H9 (cell line): ENCODE results near the gene KIAA1958. TPM values are rescaled to one million over a fixed set of nuclear protein-coding genes. Genes with fewer than 3 reads are reported as not detected.

ENCODE experiments used
- DNase-seq: peaks from one replicate; pipeline ENCODE4 v3.0.0-alpha.2; 2017
- H2AFZ ChIP-seq: one replicate; pipeline ENCODE4 v1.6.1; 2013; ENCODE audit warnings: mild to moderate bottlenecking, low read length, control low read depth, moderate library complexity
- H2AK5ac ChIP-seq: 2 replicates; pipeline ENCODE4 v1.6.1; 2013; ENCODE audit warnings: low read length, control low read depth, mixed read lengths; ENCODE audit not compliant: insufficient read length
- H2BK120ac ChIP-seq: one replicate; pipeline ENCODE4 v1.6.1; 2013; ENCODE audit warnings: low read depth, mild to moderate bottlenecking, low read length, control low read depth, inconsistent platforms; ENCODE audit not compliant: poor library complexity, severe bottlenecking
- H2BK12ac ChIP-seq: 2 replicates; pipeline ENCODE4 v1.6.1; 2013; ENCODE audit warnings: low read length, control low read depth, mixed read lengths, low read depth; ENCODE audit not compliant: insufficient read length
- H2BK15ac ChIP-seq: 2 replicates; pipeline ENCODE4 v1.6.1; 2013; ENCODE audit warnings: low read depth, low read length, control low read depth
- H2BK20ac ChIP-seq: one replicate; pipeline ENCODE4 v1.6.1; 2013; ENCODE audit warnings: low read depth, mild to moderate bottlenecking, low read length, control low read depth, inconsistent platforms; ENCODE audit not compliant: poor library complexity, severe bottlenecking
- H2BK5ac ChIP-seq: 2 replicates; pipeline ENCODE4 v1.6.1; 2013; ENCODE audit warnings: low read length, control low read depth, mixed read lengths; ENCODE audit not compliant: insufficient read length
- H3K14ac ChIP-seq: 2 replicates; pipeline ENCODE4 v1.6.1; 2013; ENCODE audit warnings: low read length, control low read depth; ENCODE audit not compliant: insufficient read depth
- H3K18ac ChIP-seq: 2 replicates; pipeline ENCODE4 v1.6.1; 2013; ENCODE audit warnings: low read depth, mild to moderate bottlenecking, mixed read lengths, low read length, control low read depth; ENCODE audit not compliant: insufficient read length
- H3K23ac ChIP-seq: 2 replicates; pipeline ENCODE4 v1.6.1; 2013; ENCODE audit warnings: low read length, control low read depth, mixed read lengths, low read depth; ENCODE audit not compliant: insufficient read length
- H3K23me2 ChIP-seq: 2 replicates; pipeline ENCODE4 v1.6.1; 2013; ENCODE audit warnings: low read depth, mild to moderate bottlenecking, mixed read lengths, low read length, control low read depth; ENCODE audit not compliant: insufficient read length, poor library complexity, severe bottlenecking
- H3K27ac ChIP-seq: 2 replicates; pipeline ENCODE4 v1.5.1; 2013; ENCODE audit warnings: low read length, control low read depth, mixed read lengths, low read depth; ENCODE audit not compliant: insufficient read length
- H3K27me3 ChIP-seq: 2 replicates; pipeline ENCODE4 v1.6.1; 2013; ENCODE audit warnings: low read length, control low read depth, inconsistent platforms; ENCODE audit not compliant: insufficient read depth
- H3K4ac ChIP-seq: 2 replicates; pipeline ENCODE4 v1.6.1; 2013; ENCODE audit warnings: low read depth, mild to moderate bottlenecking, control low read depth, inconsistent platforms, low read length, moderate library complexity
- H3K4me1 ChIP-seq: 2 replicates; pipeline ENCODE4 v1.6.1; 2013; ENCODE audit warnings: low read length, control low read depth, inconsistent platforms; ENCODE audit not compliant: insufficient read depth
- H3K4me2 ChIP-seq: 2 replicates; pipeline ENCODE4 v1.6.1; 2013; ENCODE audit warnings: low read length, control low read depth, mixed read lengths; ENCODE audit not compliant: insufficient read length, insufficient read depth
- H3K56ac ChIP-seq: 2 replicates; pipeline ENCODE4 v1.6.1; 2013; ENCODE audit warnings: low read depth, mild to moderate bottlenecking, mixed read lengths, low read length, control low read depth; ENCODE audit not compliant: insufficient read length
- H3K79me1 ChIP-seq: 2 replicates; pipeline ENCODE4 v1.6.1; 2013; ENCODE audit warnings: low read depth, mild to moderate bottlenecking, moderate library complexity, low read length, control low read depth, inconsistent platforms; ENCODE audit not compliant: insufficient read depth, poor library complexity, severe bottlenecking
- H3K79me2 ChIP-seq: 2 replicates; pipeline ENCODE4 v1.6.1; 2013; ENCODE audit warnings: low read length, control low read depth, inconsistent platforms; ENCODE audit not compliant: insufficient read depth
- H3K9ac ChIP-seq: 2 replicates; pipeline ENCODE4 v1.6.1; 2013; ENCODE audit warnings: low read length, control low read depth, mixed read lengths; ENCODE audit not compliant: insufficient read length; ENCODE audit errors: extremely low read depth
- H3K9me3 ChIP-seq: one replicate; pipeline ENCODE4 v1.6.1; 2013; ENCODE audit warnings: low read depth, low read length, inconsistent platforms; ENCODE audit not compliant: control insufficient read depth
- H3T11ph ChIP-seq: one replicate; pipeline ENCODE4 v1.6.1; 2013; ENCODE audit warnings: mild to moderate bottlenecking, low read length, control low read depth, inconsistent platforms
- H4K20me1 ChIP-seq: one replicate; pipeline ENCODE4 v1.6.1; 2013; ENCODE audit not compliant: control insufficient read depth, insufficient read length, insufficient read depth
- H4K5ac ChIP-seq: 2 replicates; pipeline ENCODE4 v1.6.1; 2013; ENCODE audit warnings: low read depth, mild to moderate bottlenecking, mixed read lengths, low read length, control low read depth; ENCODE audit not compliant: insufficient read length
- H4K8ac ChIP-seq: replicated peaks from 2 replicates; pipeline ENCODE4 v1.6.1; 2013; ENCODE audit warnings: low read length, control low read depth, mixed read lengths, low read depth; ENCODE audit not compliant: insufficient read length
- H4K91ac ChIP-seq: 2 replicates; pipeline ENCODE4 v1.6.1; 2013; ENCODE audit warnings: low read depth, mild to moderate bottlenecking, moderate library complexity, mixed read lengths, low read length, control low read depth; ENCODE audit not compliant: insufficient read length
- H3K27ac Mint-ChIP-seq, 3 experiments: 2 replicates in 2 of 3; 3 replicates in 1 of 3; pipeline ENCODE4 v1.8.0; 2020 to 2021; ENCODE audit warnings: mixed read lengths in 3 of 3, mild to moderate bottlenecking in 1 of 3, moderate library complexity in 1 of 3
- H3K27me3 Mint-ChIP-seq: 2 replicates; pipeline ENCODE4 v1.8.0; 2021; ENCODE audit warnings: low read depth, mild to moderate bottlenecking, moderate library complexity, mixed read lengths
- H3K36me3 Mint-ChIP-seq, 3 experiments: 2 replicates in 2 of 3; 3 replicates in 1 of 3; pipeline ENCODE4 v1.8.0; 2020 to 2021; ENCODE audit warnings: low read depth in 3 of 3, mixed read lengths in 3 of 3; ENCODE audit not compliant: insufficient read depth in 1 of 3
- H3K4me1 Mint-ChIP-seq, 2 experiments: 2 replicates each; pipeline ENCODE4 v1.8.0; 2020; ENCODE audit warnings: mixed read lengths in 2 of 2
- H3K4me3 Mint-ChIP-seq, 2 experiments: 2 replicates in 1 of 2; 3 replicates in 1 of 2; pipeline ENCODE4 v1.8.0; 2020 to 2021; ENCODE audit warnings: mild to moderate bottlenecking in 2 of 2, mixed read lengths in 2 of 2, moderate library complexity in 1 of 2
- H3K9me3 Mint-ChIP-seq, 2 experiments: 2 replicates in 1 of 2; 3 replicates in 1 of 2; pipeline ENCODE4 v1.8.0; 2020; ENCODE audit warnings: mild to moderate bottlenecking in 2 of 2, mixed read lengths in 2 of 2, moderate library complexity in 1 of 2
- WGBS: extraction: QIAGEN DNeasy Blood & Tissue Kit; methylation state at CpG from one replicate; pipeline ENCODE4 v1.1.7; 2013; ENCODE audit warnings: missing lambda C conversion rate, low lambda C conversion rate, mixed read lengths; ENCODE audit not compliant: insufficient read length; ENCODE audit errors: extremely low coverage; 5-methylcytosine and 5-hydroxymethylcytosine counted together
- total RNA-seq: library from RNA; stranded (reverse); gene quantifications from 2 replicates; pipeline ENCODE4 v1.2.1, GENCODE V29; 2021
- TF ChIP-seq, protein P1 (sequence below): fragments of 200-600 bp; sonication (generic); conservative IDR thresholded peaks from 3 replicates; pipeline ENCODE4 v1.8.0; 2021; ENCODE audit warnings: antibody characterized with exemption, mild to moderate bottlenecking

KIAA1958 gene
- total RNA-seq, 1 experiment from 2014 or later: 34.0 TPM

DNA sequence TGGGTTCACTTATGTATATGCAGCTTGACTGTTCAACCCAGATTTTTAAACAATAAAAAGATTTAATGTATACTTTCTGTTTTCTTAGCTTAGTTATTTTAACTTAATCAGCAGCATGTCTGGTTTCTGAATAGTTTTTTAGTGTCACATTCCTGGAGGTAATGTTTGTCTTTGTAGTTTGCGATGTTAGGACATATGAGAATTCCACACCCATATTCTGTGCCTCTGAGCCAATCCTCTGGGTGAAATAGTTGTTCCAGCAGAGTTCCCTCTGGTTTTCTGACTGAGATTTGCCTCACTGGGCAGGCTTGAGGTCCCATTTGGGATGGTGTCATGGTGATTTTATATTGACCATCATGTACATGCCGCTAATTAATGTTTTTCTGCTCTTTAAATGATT is 182.7 kb downstream of the KIAA1958 start:
- H3K79me1 ChIP-seq: no peaks in the 10 kb centered on the region
- no peaks in the 10 kb centered on the region for H4K20me1 ChIP-seq
- H3K9ac ChIP-seq: no peak overlapping the region
- no CpG with 5 or more reads among the region's 2 CpGs for WGBS
- H3K4me1 ChIP-seq: no peaks in the 10 kb centered on the region
- H3K9me3 Mint-ChIP-seq: peaks cover 0 to 3% of the 10 kb centered on the region in 2 experiments; a peak in 2 of 5 replicates
- TF ChIP-seq, protein P1, sequence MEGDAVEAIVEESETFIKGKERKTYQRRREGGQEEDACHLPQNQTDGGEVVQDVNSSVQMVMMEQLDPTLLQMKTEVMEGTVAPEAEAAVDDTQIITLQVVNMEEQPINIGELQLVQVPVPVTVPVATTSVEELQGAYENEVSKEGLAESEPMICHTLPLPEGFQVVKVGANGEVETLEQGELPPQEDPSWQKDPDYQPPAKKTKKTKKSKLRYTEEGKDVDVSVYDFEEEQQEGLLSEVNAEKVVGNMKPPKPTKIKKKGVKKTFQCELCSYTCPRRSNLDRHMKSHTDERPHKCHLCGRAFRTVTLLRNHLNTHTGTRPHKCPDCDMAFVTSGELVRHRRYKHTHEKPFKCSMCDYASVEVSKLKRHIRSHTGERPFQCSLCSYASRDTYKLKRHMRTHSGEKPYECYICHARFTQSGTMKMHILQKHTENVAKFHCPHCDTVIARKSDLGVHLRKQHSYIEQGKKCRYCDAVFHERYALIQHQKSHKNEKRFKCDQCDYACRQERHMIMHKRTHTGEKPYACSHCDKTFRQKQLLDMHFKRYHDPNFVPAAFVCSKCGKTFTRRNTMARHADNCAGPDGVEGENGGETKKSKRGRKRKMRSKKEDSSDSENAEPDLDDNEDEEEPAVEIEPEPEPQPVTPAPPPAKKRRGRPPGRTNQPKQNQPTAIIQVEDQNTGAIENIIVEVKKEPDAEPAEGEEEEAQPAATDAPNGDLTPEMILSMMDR: no peak
- H3K56ac ChIP-seq: no peak overlapping the region
- no peak overlapping the region for H3K14ac ChIP-seq
- no peak overlapping the region for H2BK5ac ChIP-seq
- H3K27me3 ChIP-seq: no peaks in the 10 kb centered on the region
- H2BK12ac ChIP-seq: no peak overlapping the region
- H2BK120ac ChIP-seq: no peak overlapping the region
- H3K23me2 ChIP-seq: peaks cover 3% of the 10 kb centered on the region
- H4K91ac ChIP-seq: no peak overlapping the region
- H3K79me2 ChIP-seq: no peaks in the 10 kb centered on the region
- H2AFZ ChIP-seq: no peak overlapping the region
- H2BK15ac ChIP-seq: no peak overlapping the region
- peaks cover 5 to 6% of the 10 kb centered on the region in 2 experiments; a peak in 1 of 4 replicates for H3K4me1 Mint-ChIP-seq
- no peak overlapping the region for H3K18ac ChIP-seq
- no peak overlapping the region for H3K27ac ChIP-seq
- H3K4me2 ChIP-seq: no peak overlapping the region
- no peaks in the 10 kb centered on the region for H3K9me3 ChIP-seq
- DNase-seq: no peak
- H4K8ac ChIP-seq: no peak overlapping the region
- no peaks in the 10 kb centered on the region; the same call in 1 of the 2 replicates for H3K27me3 Mint-ChIP-seq
- no peak overlapping the region for H4K5ac ChIP-seq
- no peak overlapping the region for H2BK20ac ChIP-seq
- no peak overlapping the region for H3K4me3 Mint-ChIP-seq
- no peak overlapping the region for H2AK5ac ChIP-seq
- no peak overlapping the region for H3K23ac ChIP-seq
- no peak overlapping the region for H3K27ac Mint-ChIP-seq
- H3K36me3 Mint-ChIP-seq: peaks cover 0 to 17% (median 0%) of the 10 kb centered on the region in 3 experiments; a peak in 2 of 7 replicates
- H3K4ac ChIP-seq: no peak overlapping the region
- no peak overlapping the region for H3T11ph ChIP-seq
